Right lobe of liver (tissue), 4 donors: ENCODE results near the gene ALDH2.

Source experiments
- POLR2A ChIP-seq: fragments of 450-650 bp; IDR thresholded peaks from one replicate; pipeline ENCODE4 v1.6.1; 2017; ENCODE audit warnings: antibody characterized with exemption, mild to moderate bottlenecking
- TF ChIP-seq, protein P1 (sequence below), 4 donors: fragments of 200-600 bp in 3 of 4; fragments of 450-650 bp in 1 of 4; IDR thresholded peaks; one replicate each; pipeline versions ENCODE4 v1.5.1 to v1.8.0; 2016 to 2022; ENCODE audit warnings: antibody characterized with exemption in 4 of 4, mild to moderate bottlenecking in 2 of 4
- donor health status: DM: no; HTN: no; CAD: no.
- donor health status: DM: no; HTN: no; CAD: no.
- donor health status: DM: no; HTN: yes; CAD: no.

GRCh38 chr12:111788178-111788654 lies 21.5 kb downstream of the ALDH2 start:
- TF ChIP-seq, protein P1, sequence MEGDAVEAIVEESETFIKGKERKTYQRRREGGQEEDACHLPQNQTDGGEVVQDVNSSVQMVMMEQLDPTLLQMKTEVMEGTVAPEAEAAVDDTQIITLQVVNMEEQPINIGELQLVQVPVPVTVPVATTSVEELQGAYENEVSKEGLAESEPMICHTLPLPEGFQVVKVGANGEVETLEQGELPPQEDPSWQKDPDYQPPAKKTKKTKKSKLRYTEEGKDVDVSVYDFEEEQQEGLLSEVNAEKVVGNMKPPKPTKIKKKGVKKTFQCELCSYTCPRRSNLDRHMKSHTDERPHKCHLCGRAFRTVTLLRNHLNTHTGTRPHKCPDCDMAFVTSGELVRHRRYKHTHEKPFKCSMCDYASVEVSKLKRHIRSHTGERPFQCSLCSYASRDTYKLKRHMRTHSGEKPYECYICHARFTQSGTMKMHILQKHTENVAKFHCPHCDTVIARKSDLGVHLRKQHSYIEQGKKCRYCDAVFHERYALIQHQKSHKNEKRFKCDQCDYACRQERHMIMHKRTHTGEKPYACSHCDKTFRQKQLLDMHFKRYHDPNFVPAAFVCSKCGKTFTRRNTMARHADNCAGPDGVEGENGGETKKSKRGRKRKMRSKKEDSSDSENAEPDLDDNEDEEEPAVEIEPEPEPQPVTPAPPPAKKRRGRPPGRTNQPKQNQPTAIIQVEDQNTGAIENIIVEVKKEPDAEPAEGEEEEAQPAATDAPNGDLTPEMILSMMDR (IDR thresholded peaks at IDR 0.05) = peak; percentile 56 to 72 (median 57)
- no peak for TF ChIP-seq POLR2A
